ENCODE results near the gene EVC.

GRCh38 chr4:5709207-5709575 lies 1.8 kb upstream of the EVC start:
- TF ChIP-seq ZNF274 (IDR thresholded peaks at IDR 0.05; ENCODE audit: low read depth, low read length): no peak
- no peak for TF ChIP-seq YY1 (IDR thresholded peaks at IDR 0.05; ENCODE audit: insufficient read depth, insufficient read length)

All from NT2/D1 (cell line).